GM18861 (cell line): ENCODE results near the gene AUTS2.

Experiments
- ATAC-seq: cut with Tn5 transposase; IDR thresholded peaks from one replicate; pipeline ENCODE4 v1.9.1; 2021; ENCODE audit not compliant: unreplicated experiment

The AUTS2 gene

DNA sequence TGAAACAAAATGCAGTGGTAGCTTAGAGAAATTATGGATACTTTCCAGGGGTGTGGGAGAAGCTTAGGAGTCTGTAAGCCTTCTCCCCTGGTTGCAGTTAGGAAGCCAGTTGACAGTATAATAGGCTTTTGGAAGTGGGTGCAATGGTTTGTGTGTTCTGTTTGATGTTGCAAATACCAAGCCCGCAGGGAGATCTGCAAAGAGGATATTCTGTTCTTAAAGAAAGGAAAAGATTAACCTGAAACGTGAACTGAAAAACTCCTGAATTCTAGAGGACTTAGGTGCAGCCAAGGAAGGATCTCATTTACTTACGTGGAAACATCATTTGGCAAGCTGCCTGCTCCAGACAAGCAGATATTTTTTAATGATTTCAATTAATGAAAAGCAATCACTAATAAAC lies 496.6 kb downstream of the AUTS2 start:
- no peak for ATAC-seq

DNA sequence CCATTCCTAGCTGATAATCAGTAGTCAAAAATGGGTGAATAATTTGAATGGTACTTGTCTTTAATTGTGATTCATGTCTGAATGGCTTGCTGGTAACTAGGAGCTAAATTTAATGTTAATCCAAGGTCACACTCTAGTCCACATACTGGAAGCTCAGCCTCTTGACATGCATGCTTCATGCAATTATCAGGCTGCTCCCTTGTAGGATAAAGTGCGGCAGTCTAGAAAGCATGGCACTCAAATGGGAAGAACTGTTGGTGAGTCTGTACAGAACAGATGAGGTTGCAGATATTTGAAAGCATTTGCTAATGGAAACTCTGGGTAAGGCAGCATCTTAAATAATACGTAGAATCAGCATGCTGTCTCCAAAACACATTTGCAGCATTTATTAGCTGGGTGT lies 499.4 kb downstream of the AUTS2 start:
- no peak for ATAC-seq

DNA sequence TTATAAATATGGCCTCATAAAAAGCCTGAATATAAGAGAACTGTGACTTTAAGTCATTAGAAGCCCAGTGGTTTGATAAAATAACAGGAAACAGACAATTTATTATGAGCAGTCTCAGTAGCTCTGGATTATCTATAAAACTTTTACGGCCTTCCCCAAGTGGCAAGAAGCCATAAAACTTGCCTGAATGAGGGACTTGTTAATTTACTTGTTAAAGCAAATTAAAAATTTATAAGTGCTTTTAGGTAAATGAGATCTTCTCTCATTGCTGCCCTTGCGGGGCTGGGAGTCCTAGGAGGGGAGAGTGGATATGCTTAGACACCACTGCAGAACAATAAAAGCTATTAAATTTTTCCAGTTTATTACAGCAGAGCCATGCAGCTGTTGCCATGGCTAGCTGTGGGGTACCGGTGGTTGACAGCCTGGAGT lies 499.9 kb downstream of the AUTS2 start:
- ATAC-seq: no peak

DNA sequence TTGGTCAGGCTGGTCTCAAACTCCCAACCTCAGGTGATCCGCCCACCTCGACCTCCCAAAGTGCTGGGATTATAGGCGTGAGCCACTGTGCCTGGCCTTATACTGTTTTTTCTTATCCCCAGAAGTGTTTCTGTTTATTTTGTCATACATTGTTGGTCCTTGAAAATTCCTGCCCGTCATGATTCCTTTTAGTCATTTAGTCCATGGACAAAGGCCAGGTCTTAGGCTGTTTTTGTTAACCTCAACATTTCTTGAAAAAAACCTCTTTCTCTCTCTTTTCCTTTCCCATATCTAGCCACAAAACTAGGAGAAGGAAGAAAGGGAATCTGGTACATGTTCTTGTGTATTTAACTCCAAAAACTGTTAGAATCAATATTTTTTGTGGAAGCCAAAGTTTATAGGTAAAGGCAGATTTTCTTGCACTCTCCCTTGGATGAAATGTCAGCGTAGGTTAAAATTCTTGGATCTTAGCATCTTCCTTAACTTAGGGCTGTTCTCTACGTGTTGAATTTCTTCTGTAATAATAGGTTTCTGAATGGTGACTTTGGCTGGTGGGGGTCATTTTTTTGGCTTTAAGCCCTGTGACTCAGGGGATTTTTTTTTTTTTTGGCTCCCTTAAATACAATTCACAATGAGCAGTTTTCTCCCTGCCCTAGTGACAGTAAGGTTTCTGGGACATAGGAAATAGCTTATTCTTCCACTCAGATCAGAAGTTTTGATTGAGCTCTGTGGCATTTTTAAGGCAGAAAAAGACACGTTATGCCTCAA lies 500.8 kb downstream of the AUTS2 start:
- ATAC-seq: no peak

DNA sequence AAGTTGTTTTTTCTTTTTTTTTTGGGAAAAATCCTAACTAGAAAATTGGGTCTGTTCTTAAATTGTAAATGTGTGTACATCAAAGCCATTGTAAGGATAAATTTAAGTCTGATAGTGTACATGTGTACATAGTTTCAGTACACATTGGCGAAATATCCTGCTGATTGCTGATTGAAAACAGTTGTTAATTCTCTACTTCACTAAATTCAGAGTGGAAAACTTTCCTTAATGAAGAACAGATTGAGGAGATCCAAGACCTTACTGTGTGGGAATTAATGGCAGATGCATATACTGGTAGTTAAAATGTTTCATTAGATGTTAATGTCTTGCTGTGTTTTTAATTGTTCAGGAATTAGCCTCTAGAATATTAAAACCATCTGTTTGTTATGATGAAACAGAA lies 506.0 kb downstream of the AUTS2 start:
- no peak for ATAC-seq

DNA sequence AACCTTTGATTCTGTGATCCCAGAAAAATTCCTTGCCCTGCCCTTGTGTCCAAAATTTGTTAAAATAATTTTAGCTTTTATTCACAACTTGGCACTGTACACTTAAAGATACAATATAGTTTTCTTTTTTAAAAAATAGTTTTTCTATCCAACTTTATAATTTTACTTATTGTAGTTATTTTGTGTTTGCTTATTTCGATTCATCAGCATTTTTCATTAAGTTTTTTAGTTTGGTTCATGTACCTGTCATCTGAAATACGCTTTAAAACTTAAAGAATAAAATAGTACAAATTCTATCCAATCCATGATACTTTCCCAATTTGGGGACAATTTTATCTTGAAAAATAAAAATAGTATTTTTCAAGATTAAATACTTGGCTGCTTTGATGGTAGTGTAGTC lies 514.8 kb downstream of the AUTS2 start:
- ATAC-seq: no peak

DNA sequence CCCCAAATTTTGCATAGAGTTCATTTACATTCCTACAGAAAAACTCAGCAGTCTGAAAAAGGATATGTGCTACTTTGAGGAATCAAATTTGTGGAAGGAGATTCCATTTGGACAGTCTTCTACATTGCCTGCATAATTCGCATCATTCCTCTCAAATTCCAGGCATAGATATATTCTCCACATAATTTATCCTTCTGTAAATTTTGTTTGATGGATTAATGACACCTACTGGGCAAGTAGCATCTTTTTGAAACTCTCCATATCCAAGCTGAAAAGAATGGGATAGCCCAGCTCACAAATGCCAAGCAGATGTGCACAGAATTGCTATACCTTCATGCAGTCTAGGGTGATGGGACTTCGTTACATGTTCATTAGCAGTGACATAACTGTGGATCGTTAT lies 515.3 kb downstream of the AUTS2 start:
- ATAC-seq: no peak

DNA sequence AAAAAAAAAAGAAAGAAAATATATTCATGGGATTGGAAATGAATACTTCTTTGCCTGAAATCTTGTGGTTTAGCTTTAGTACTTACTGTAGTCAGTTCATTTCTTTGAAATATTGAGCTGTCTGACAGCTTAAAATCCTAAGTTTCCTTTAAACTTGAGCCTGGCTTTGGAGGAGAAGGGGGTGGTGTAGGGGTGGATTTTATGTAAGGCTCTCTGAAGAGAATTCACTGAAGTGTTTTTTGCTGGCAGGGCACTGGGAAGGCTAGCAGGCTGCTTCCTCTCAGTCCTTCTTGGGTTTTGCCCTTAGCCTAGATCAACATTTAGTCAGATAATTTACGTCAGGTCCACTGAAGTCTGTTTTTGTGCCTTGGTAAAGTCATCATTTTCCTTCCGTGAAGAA lies 516.5 kb downstream of the AUTS2 start:
- no peak for ATAC-seq

DNA sequence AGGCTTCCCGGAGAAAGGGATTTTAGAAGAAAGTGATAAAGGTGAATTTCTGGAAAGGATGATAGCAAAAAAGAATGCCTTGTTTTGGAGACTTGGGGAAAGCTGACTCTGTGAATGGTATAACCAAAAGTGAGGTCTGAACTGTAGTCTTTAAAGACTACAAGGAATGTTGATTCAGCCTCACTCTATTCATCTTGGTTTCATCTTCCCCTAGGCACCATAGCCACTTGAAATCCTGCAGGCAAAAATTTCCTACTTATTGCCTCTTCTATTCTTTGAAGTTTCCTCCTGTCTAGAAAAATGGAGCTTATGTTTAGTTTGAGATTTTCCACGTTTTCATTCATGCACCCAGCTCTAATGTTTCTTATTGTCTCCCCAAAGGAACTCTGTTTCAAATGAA lies 518.0 kb downstream of the AUTS2 start:
- no peak for ATAC-seq

DNA sequence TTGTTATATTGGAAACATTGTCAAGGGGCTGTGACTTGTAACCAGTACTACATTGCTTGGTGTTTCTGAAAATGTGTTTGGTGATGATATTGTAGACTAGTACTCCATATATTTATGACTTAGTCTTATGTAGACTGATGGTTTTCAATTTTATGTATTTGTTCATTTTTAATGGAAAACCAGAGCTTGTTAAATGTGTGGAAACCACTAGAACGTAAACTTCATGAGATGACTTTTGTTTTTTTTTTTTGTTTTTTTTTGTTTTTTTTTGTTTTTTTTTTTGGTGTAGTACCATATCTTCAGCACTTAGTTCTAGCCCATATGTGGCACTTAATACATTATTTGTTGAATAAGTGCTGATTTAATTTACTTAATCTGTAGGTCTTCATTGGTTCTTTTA lies 518.6 kb downstream of the AUTS2 start:
- ATAC-seq: no peak

DNA sequence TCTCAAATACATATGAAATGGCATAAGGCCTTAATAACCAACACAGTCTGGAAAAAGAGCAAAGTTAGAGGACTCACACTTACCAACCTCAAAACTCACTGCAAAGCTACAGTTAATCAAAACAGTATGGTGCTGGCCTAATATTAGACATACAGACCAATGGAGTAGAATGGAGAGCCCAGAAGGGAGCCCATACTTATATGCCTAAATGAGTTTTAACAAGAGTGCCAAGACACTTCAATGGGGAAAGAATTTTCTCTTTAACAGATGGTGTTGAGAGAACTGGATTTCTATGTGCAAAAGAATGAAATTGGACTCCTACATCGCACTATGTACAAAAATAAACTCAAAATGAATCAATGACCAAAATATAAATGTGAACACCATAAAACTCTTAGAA lies 522.6 kb downstream of the AUTS2 start:
- no peak for ATAC-seq

DNA sequence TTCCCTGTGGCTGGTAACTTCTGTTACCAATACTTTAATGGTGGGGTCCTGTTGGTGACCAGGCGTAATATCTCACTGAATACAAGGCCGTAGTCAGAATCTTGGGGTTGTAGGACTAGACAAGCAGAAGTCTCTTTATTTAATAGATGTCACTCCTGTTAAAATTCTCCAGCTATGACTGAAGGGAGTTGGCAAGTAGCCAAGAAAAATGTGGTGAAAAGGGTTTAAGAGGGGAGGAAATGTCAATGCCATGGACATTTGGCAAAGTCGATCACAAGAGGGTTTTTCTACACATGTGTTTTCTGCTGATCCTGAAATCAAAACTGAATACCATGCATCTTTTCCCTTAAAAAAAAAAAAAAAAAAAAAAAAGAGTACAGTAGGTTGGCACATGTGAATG lies 533.5 kb downstream of the AUTS2 start:
- ATAC-seq: no peak

DNA sequence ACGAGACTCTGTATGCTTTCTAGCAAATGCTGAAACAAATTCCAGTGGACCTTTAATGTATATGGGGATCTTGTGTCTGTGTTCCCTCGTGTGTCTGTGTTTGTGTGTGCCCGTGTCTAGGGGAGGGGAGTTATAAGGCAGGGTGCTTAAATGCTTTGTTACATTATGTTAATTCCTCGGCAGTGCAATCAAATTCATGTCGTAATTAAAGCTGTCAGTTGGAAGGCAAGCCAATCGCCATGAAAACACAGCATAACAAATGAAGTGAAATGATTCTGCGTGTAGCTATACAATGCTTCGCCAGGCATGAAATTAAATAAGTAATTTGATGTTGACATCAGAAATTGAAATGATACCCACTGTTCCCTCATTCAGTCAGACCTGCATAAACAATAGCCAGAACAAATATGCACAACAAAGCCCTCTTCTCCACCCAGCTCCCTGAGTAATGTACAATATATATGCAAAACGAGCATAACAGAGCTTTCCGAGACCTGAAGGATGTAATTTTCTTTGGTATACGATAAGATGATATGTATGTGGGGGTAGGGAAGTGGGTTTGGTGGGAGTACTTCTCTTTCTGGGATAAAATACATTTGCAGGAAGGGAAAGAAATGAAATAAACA lies 534.1 kb downstream of the AUTS2 start:
- ATAC-seq: no peak

DNA sequence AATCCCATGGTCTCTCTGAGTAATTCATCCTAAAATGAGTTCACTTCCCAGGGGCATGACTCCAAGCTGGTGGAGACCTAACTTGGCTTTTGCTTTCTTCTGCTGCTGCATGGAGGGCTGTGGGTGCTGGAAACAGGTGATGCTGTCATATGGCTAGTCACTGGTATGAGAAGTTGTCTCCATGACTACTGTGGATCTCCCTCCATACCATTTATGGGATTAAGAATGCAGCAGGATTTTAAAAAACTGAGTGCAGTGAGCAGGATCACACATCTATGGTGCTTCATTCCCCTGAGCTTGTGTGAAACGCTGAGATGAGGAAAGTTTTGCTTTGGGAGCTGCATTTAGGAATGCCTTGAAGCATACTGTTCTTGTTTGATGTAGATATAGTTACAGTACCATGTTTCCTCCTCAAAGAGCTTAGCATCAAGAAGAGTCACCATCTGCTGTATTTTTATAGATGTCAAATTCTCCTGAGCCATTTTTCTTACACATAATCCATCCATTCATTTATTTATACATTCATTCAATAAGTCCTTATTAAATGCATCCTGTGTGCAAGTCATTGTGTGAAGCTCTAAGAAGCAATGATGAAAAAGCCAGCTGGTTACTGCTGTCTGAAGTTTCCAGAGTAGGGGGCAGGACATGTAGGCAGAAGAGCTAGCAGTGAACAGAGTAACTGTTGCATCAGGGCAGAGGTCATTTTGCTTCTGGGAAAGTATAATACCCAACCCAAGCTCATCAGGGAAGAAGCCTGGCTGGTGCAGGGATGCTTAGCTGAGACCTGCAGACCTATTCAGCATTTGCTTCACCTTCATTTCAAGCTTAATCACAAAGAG lies 534.8 kb downstream of the AUTS2 start:
- no peak for ATAC-seq

DNA sequence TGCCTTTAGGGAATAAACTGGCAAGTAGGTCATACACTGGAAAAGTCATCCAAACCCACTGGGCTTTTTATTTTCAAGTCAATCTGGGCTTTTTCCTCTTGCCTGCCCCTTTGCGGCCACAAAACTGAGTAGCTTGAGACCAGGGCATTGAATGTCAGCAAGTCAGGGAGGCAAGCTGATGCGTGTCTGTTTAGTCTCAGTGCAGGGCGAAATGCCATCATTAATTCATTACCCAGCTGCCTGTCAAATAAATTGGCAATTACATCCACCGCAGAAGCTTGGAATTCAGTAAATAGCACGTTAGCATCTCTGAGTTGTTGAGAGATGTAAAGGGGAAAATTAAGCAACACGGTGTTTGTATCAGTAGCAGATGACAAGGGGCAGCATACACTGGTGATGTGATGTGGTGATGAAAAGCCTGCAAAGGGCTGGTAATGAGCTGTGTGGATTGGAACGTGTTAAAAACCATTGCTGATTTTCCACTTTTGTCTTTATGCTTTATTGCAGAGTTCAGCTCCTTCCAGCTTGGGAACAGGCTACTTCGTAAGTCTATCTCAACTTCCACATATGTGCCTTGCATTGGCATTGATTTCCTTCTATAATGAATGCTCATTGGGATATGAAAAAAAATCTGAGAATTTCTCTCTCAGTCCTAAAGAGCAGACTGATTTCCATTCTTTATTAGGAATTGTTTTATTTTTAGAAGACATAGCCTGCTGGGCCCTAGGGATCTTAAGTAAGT lies 535.9 kb downstream of the AUTS2 start:
- no peak for ATAC-seq

DNA sequence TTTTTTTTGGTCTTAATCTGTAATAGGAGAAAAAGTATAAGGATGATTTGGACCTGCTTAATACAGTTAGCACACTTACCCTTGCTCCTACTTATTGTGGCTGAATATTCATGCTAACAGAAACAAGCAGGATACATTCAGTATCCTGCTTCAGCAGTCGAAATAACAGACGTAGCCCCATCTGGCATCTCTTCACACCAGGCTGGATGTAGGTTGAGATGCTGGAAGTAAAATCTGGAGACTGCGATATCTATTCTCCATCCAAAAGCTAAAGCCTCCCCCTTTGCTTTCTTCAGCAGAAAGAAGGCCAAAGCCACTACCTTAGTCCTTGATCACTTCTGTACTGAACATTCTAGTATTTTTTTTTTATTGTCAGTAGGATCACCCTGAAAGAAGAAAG lies 537.4 kb downstream of the AUTS2 start:
- ATAC-seq: no peak

DNA sequence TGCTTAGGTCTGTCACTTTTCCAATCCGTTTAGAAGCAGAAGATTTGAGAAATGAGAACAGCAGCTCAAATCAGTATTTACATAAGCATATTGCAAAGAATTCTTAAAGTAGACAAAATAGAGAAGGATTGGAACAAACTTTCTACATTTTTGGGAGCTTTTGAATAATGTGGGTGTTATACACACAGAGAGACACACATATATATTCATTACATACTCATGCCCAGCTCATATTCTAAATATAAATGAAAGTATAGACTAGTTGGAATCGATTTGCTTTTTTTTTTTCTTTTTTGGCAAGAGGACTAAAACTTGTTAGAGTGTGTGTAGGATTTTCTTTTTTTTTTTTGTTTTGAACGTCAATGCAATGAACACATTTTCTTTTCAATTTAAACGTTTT lies 538.9 kb downstream of the AUTS2 start:
- no peak for ATAC-seq

DNA sequence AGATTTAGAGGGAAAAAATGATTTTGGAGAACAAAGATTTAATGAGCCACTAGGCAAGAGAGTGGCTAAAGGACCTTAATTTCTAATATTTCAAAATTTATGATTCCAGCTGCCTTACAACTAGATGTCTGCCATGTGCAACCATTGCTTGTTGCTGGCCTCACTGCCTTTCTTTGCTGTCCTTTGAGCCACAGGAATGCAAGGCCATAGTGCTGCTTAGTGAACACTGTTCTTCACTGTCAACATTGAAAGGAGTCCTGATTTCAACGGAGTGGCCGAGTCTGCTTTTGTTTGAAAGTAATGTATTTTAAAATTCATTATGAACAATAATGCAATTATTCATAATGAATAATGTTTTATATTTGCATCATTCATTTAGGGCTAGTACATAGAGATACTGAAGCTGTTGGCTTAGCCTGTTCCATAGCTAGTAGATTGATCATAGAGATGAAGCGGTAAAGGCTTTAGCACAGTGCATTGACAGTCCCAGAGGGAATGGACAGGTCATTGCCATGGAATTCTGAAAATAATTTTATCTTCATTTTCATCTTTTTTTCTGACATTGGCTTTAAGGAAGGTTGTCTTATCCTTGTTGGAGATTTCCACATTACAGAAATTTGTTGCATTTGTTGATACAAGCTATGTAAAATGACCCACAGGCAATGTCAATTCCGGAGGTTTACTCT lies 544.1 kb downstream of the AUTS2 start:
- ATAC-seq: no peak

DNA sequence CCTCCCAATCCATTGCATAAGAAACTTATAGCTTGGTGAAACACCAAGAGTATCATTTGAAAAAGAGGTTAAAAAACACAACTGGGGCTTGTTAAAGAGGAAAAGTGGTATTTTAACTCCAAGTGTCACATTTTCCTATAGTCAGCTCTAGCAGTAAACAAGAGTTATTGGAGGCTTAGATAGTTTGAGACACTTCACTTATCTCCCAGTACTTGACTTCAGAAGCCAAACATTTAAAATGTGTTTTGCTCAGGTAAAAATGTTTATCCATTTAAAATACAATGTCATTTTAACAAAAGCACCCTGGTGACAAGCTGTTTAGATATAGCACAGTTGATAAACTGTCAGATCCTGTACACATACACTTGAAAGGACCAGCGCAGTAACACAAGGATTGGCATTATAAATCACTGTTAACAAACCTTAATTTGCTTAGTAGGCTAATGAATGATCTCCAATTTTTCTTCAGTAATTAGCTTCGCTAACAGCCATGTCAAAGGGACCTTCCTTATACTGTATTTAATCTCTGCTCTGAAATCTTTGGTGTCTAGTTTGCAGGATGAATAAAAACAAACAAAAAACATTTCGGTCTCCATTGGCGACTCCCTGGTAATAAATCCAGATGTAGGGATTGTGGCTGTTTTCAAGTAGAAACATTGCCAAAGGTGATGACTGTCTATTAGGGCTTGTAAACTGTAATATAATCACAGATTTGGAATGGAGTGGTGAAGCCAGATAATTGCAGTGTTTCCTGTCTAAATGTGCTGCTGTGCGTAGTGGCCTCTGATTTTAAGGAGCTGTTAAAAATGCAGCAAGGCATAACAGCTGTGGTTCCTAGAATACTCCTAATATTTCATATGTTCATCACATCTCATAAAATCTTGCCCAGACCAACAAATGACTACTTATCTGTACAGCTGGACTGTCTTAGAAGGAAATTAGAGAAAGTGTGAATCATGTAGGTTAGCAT lies 545.1 kb downstream of the AUTS2 start:
- ATAC-seq: no peak

DNA sequence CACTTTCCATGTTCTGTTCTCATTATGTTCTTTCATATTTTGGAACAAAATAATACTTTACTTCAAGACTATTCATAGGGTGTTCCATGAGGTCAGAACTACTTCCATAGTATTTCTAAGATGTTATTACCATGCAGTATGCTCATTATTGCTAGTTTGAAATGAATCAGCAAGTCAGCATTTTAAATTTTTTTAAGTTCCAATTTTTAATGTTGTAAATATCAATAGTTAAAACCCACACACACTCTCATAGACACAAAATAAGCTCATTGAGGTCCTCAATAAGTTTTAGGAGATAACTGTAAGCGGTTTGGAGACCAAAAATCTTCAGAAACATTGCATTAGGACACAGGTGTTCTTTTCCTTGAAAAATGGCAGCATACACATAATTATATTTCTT lies 550.7 kb downstream of the AUTS2 start:
- no peak for ATAC-seq
